ENCODE data around the gene ANKRD35.

ANKRD35 gene

GRCh38 chr1:145916745-145917144 lies 31.1 kb upstream of the ANKRD35 start:
- FAIRE-seq (no peak), DNase-seq (ENCODE audit: insufficient read length, low spot score) (no peak)
- TF ChIP-seq POLR2A (IDR thresholded peaks at IDR 0.05; ENCODE audit: low read depth, low read length) = no peak

GRCh38 chr1:145912128-145912641 lies 26.5 kb upstream of the ANKRD35 start:
- no peak for TF ChIP-seq POLR2A (IDR thresholded peaks at IDR 0.05; ENCODE audit: low read depth, low read length)
- DNase-seq (ENCODE audit: insufficient read length, low spot score) (no peak), FAIRE-seq (no peak)

DNA sequence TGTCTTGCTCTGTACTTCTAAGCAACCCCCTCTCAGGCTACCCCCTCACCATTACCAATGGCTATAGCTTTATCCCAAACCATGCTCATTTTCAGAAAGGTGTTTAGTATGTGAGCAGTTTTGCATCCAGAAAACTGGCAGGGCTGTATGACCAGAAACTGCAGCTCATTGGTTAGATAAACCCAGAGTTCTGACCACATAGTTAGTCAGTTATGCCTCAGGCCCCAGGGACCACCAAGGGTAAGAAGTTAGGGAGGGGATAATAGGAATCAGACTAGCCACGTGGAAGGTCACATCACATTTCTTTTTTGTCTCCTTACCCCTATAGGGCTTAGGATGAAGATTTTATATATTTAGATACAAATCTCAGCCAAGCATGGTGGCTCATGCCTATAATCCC lies 23.0 kb upstream of the ANKRD35 start:
- DNase-seq (ENCODE audit: insufficient read length, low spot score) (no peak), FAIRE-seq (no peak)
- no peak for TF ChIP-seq POLR2A (IDR thresholded peaks at IDR 0.05; ENCODE audit: low read depth, low read length)

DNA sequence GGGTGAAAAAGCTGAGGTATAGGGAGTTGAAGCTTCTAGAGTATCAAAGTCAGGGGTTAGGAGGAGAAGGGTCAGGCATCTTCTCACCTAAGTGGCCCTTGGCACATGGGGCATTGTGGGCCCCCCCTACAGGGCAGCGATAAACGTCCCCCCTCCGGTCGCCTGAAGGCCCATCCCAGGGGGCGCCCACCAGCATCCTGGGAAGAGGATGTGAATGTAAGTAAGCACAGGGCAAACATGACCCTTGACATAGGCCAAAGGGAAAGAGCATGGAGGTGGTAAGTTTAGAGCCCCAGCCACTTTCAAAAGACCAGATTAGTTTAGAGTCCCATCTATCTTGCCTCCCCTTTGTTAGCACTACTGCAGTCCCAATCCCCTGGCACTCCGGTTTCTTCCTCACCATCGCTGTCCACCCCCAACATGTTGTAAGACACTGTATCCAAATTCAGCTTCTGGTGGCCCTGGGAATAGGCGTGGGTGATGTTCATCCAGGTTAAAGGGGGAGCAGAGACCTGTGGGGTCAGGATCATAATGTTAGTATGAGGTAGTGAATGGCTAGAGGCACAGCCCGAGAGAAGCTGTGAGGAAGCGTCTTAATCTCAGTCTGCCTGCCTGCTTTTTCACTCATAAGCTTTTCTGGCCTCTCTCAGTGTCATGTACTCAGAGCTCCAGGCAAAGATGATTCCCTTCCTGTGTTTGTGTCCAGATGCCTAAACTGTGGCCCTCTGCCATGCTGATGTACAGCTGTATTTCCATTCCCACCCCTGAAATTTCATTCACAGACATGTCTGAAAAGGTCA lies 21.5 kb upstream of the ANKRD35 start:
- no peak for FAIRE-seq
- no peak for TF ChIP-seq POLR2A (IDR thresholded peaks at IDR 0.05; ENCODE audit: low read depth, low read length)
- DNase-seq (ENCODE audit: insufficient read length, low spot score) = no peak

DNA sequence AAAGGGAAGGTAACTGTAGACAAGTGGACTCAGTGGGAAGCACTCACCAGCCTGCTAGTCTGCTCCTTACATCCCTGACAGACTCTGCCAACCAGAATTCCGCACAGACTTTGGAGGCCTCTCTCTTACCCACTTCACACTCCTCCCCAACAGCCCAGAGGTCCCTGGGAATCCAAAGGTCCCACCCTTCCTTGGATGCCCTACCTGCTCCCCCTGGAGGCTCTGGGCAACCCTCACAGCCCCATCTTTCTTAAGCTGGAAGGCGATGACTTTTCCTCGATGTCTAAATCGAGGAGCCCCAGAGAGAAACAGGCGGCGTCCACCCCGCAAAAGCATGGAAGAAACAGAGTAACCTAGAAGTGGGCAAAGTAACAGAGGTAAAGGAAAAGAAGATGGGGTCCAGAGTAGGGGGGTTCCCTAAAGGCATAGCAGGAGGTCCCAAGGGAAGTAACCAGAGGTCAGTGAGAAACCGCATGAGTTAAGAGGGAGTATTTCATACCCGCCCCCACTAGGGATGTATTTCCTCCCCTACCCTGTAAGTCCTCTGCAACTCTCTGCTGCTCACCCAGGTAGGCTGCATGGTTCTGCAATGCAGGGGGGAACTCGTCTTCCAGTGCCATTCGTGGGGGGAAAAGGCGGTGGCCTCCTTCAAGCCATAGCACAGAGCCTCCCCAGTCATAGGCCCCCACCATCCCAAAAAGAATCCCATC lies 15.8 kb upstream of the ANKRD35 start:
- no peak for TF ChIP-seq POLR2A (IDR thresholded peaks at IDR 0.05; ENCODE audit: low read depth, low read length)
- DNase-seq (ENCODE audit: insufficient read length, low spot score) (no peak), FAIRE-seq (no peak)

DNA sequence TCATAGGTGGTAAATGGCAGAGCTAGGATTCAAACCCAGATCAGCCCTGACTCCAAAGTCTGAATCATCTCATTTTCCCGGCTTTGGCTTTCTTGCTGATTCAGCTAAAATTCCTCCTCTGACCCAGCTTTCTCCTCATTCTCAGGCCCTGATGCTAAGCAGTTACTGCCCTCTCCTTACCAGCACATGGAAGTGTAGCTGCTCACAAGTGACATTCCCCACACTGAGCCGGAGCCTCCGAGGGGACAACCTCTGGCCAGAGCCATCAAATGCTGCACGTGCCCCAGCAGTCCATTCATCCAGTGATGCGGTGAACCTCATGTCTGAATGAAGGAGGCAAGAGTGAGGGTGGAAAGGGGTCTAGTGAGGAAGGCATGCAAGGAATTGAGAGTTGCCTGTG lies 13.1 kb upstream of the ANKRD35 start:
- no peak for TF ChIP-seq POLR2A (IDR thresholded peaks at IDR 0.05; ENCODE audit: low read depth, low read length)
- no peak for DNase-seq (ENCODE audit: insufficient read length, low spot score)
- FAIRE-seq = no peak

DNA sequence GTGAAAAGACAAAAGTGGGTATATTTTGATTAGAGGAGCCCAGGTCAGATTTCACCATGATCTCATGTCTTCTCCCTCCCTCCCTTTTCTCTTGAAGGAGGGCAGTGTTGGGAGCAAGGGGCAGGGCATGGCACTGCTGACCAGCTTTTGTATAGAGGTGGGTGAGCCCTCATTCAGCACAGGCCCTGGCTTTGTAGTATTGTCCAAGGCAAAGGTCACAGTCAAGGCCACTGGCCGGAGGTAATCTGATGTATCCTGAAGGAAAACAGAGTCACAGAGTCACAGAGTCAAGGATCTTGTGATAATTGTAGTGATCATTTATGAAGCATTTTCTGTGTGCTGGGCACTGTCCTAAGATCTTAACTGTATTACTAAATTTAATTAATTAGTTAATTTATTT lies 12.3 kb upstream of the ANKRD35 start:
- TF ChIP-seq POLR2A (IDR thresholded peaks at IDR 0.05; ENCODE audit: low read depth, low read length) = no peak
- DNase-seq (ENCODE audit: insufficient read length, low spot score) (no peak), FAIRE-seq (no peak)

DNA sequence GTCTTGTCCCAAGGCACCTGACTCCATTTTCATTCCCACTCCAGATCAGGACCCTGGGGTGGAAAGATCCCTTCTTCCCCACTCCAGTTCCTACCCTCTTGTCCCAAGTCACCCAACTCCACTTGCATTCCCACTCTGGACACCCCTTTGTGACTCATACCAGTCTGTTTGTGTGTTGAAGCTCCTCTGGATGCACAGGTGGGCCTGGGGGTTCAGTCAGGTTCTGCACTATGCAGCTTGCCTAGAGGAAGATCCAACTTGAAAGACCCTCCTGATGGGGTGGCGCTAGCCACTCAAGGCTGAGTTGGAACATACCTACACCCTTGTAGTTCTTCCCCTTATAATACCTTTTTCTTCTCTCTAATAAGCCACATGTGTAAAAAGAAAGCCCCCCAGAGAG lies 9.8 kb upstream of the ANKRD35 start:
- TF ChIP-seq POLR2A (IDR thresholded peaks at IDR 0.05; ENCODE audit: low read depth, low read length) = no peak
- no peak for FAIRE-seq

DNA sequence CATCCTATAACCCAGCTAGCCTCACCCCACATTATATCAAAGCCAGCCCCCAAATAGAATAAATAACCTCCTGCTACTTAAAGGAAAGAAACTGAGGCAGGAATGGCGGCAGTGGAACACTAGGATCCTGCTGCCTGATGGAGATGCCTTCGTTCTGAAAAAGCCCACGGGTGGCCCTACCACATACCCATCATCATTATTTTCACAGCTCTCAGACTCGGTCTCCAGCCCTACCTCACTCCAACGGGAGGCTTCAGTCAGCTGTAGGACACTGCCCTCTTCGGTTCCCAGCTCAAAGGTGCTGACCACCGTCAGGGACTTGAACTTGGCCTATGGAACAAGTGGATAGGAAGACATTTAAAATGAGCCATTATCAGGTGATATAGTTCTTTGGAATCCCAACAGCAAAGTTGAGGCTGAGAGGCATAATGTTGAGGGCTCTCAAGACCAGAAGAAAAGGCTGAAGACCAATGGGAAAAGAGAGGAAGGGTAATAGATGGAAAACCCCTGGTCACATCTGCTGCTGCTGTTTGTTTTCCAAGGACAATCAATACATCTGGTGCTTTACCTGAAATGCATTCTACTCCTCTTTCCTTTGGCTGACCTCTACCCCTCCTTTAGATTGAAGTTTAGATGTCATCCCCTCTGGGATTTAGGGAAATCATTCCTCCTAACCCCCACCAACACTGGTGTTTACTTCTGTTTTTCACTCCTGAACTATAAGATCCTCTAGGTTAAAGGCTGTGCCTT lies 7.8 kb upstream of the ANKRD35 start:
- TF ChIP-seq POLR2A (IDR thresholded peaks at IDR 0.05; ENCODE audit: low read depth, low read length) = no peak
- no peak for DNase-seq (ENCODE audit: insufficient read length, low spot score)
- no peak for FAIRE-seq

More for the DNA sequence above, 9.8 kb upstream of the ANKRD35 start:
- DNase-seq (ENCODE audit: insufficient read length, low spot score) = no peak

DNA sequence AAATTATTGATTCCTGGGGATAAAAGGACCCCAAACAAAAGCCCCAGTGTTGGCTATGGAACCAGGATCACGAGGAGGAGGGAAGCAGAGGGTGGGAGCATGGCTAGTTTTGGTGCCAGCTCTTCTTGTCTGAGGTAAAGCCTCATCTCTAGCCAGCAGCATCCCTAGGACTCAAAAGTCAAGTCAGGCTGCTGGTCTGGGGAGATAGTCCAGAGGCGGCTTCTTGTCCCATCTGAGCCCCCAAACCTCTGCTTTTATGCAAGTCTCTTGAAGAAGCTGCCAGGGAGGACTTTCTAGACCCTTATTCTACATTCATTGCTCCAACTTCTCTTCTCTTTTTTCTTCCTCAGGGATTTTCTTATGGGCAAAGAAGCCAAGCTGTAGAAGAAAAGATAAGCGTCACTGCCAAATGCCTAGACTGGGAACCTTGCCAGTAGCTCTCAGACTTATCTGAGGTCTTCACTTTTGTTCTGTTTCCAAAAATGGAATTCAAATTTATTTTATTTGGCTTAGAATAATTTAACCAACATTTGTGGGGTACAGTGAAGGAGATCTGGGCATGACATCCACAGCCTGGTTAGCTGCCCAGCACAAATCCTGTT lies 6.9 kb upstream of the ANKRD35 start:
- no peak for FAIRE-seq
- no peak for TF ChIP-seq POLR2A (IDR thresholded peaks at IDR 0.05; ENCODE audit: low read depth, low read length)
- DNase-seq (ENCODE audit: insufficient read length, low spot score) = no peak

GRCh38 chr1:145891587-145892485 lies 6.2 kb upstream of the ANKRD35 start:
- peak; percentile 37; the same call in 1 of the 2 replicates for TF ChIP-seq POLR2A (IDR thresholded peaks at IDR 0.05; ENCODE audit: low read depth, low read length)

GRCh38 chr1:145891143-145891542 lies 5.5 kb upstream of the ANKRD35 start:
- FAIRE-seq = no peak
- DNase-seq (ENCODE audit: insufficient read length, low spot score) = no peak
- no peak for TF ChIP-seq POLR2A (IDR thresholded peaks at IDR 0.05; ENCODE audit: low read depth, low read length)

More at GRCh38 chr1:145891587-145892485, 6.2 kb upstream of the ANKRD35 start:
- DNase-seq (ENCODE audit: insufficient read length, low spot score) (peak; percentile 88), FAIRE-seq (peak; percentile 92)

DNA sequence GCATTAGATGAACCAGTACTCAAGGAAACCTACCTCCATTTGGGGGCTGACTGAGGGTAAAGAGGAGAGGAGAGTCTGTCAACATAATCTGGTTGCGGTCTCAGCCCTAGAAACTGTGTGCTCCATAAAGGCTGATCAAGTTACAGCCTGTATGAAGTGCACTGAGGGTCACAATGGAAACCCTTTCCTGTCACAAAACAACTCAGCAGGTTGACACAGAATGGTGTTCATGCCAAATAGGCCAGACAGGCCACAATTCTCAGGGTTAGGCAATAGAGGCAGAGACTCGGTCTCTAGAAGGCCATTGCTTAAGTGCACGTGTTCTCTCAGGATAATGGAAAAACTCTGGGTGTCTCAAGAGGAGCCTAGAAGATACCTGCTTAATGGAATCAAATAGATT lies 4.1 kb upstream of the ANKRD35 start:
- FAIRE-seq (no peak), DNase-seq (ENCODE audit: insufficient read length, low spot score) (no peak)

More for the DNA sequence above, 4.1 kb upstream of the ANKRD35 start:
- no peak for TF ChIP-seq POLR2A (IDR thresholded peaks at IDR 0.05; ENCODE audit: low read depth, low read length)
